ENCODE results near the gene PLEKHH3. TPM values are rescaled to one million over a fixed set of nuclear protein-coding genes. Genes with fewer than 3 reads are reported as not detected.

The PLEKHH3 gene
- 10 to 100 TPM in 1 of 4 donors, 1 to 10 TPM in 3; 5.4 to 64.8 (median 7.4) TPM for total RNA-seq

- TF ChIP-seq, protein P1, sequence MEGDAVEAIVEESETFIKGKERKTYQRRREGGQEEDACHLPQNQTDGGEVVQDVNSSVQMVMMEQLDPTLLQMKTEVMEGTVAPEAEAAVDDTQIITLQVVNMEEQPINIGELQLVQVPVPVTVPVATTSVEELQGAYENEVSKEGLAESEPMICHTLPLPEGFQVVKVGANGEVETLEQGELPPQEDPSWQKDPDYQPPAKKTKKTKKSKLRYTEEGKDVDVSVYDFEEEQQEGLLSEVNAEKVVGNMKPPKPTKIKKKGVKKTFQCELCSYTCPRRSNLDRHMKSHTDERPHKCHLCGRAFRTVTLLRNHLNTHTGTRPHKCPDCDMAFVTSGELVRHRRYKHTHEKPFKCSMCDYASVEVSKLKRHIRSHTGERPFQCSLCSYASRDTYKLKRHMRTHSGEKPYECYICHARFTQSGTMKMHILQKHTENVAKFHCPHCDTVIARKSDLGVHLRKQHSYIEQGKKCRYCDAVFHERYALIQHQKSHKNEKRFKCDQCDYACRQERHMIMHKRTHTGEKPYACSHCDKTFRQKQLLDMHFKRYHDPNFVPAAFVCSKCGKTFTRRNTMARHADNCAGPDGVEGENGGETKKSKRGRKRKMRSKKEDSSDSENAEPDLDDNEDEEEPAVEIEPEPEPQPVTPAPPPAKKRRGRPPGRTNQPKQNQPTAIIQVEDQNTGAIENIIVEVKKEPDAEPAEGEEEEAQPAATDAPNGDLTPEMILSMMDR (IDR thresholded peaks at IDR 0.05; ENCODE audit: low read depth) = no peak
Observed at GRCh38 chr17:42676424-42677011, at the start of gene PLEKHH3. Gene PLEKHH3 (minus strand): TSS chr17:42676994. CDS start chr17:42676563, 431 bp downstream.

GRCh38 chr17:42725143-42725542, 48.3 kb upstream of the PLEKHH3 start:
- TF ChIP-seq, protein P1 (IDR thresholded peaks at IDR 0.05; ENCODE audit: low read depth) = no peak

DNA sequence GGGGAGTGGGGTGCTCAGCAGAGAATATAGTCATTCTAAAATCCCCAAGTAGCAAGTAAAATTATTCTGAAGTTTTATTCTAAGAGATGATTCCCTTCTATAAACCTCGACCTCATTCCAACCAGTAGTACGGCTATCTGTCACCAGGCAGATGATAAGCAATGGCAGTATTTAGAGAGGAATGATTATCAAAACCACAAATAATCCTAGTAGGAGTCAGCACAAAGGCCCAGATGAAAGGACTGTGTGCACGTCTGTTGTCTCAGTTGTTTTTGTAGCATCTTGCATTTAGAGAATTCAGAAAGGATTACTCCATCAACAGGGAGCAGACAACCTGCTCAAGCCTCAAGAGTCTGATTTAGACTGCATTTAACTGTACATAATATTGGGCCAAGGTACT, 46.8 kb upstream of the PLEKHH3 start:
- TF ChIP-seq, protein P1 (IDR thresholded peaks at IDR 0.05; ENCODE audit: low read depth) = no peak

DNA sequence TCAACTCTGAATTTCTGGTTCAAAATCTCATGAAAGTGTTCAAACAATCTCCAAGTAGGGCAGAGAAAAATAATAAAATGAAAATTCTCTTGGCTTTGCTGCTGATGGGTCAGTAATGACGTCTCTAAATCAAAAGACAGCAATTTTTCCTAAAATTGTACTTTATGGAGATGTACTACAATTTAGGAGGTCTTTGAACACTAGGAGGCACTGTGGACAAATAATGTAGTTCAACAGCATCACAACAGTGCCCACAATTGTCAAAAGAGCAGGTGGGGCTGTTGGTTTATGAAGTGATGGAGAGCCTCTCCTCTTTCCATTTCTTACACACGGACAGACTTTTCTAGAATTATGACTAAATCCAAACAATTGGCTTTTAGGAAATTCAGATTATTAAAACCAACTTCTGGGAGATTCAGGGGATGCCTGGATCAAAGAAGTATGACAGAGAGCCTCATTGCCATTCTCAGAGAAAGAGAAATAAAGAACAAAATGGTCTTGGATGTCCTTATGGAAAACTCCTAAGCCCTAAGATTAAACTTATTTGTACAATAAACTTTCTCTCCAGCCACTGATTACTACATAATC, 44.3 kb upstream of the PLEKHH3 start:
- TF ChIP-seq, protein P1 (IDR thresholded peaks at IDR 0.05; ENCODE audit: low read depth) = no peak

GRCh38 chr17:42709561-42709960, 32.8 kb upstream of the PLEKHH3 start:
- TF ChIP-seq, protein P1 (IDR thresholded peaks at IDR 0.05; ENCODE audit: low read depth) = no peak

DNA sequence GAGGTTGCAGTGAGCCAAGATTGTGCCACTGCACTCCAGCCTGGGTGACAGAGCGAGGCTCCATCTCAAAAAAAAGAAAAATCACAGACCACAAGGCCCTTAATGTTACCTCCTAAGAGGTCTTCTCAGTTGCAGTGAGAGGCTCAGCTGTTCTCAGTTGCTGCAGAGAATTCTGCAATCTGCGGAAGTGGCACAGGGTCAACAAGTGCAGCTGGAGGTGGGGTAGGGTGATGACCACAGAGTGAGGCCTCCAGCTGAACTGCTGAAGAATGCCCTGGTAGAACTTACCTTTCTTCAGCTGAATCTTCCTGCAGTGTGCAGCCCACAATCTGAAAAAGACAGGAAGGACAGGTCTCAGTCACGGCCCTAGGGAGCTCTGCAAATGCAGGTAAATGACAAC, 31.8 kb upstream of the PLEKHH3 start:
- TF ChIP-seq, protein P1 (IDR thresholded peaks at IDR 0.05; ENCODE audit: low read depth) = no peak

GRCh38 chr17:42706732-42707131, 29.9 kb upstream of the PLEKHH3 start:
- TF ChIP-seq, protein P1 (IDR thresholded peaks at IDR 0.05; ENCODE audit: low read depth) = no peak
